Sigmoid colon (tissue), 4 donors: ENCODE data around the gene KIF11.

Source experiments
- CTCF ChIP-seq, 4 experiments: fragments of 450-650 bp in 3 of 4; fragments of 200-600 bp in 1 of 4; IDR thresholded peaks; one replicate each; pipeline ENCODE4 v1.5.1; 2016 to 2019; ENCODE audit warnings: antibody characterized with exemption in 4 of 4, mild to moderate bottlenecking in 3 of 4, moderate library complexity in 2 of 4
- EP300 ChIP-seq, 4 donors: sonication (generic); formaldehyde crosslinking; IDR thresholded peaks; one replicate each; pipeline ENCODE4 v1.6.1; 2017; ENCODE audit warnings: antibody characterized with exemption in 4 of 4
- POLR2A ChIP-seq, 2 donors: fragments of 450-650 bp; IDR thresholded peaks; one replicate each; pipeline ENCODE4 v1.6.1; 2016; ENCODE audit warnings: antibody characterized with exemption in 2 of 2, mild to moderate bottlenecking in 2 of 2, moderate library complexity in 2 of 2
- POLR2AphosphoS5 ChIP-seq, 4 donors: sonication (generic); formaldehyde crosslinking; IDR thresholded peaks; one replicate each; pipeline ENCODE4 v1.6.1; 2017; ENCODE audit warnings: antibody characterized with exemption in 4 of 4

GRCh38 chr10:92677708-92678107 lies 84.8 kb downstream of the KIF11 start:
- TF ChIP-seq CTCF (IDR thresholded peaks at IDR 0.05) (no peak), POLR2AphosphoS5 (IDR thresholded peaks at IDR 0.05) (no peak), EP300 (IDR thresholded peaks at IDR 0.05) (no peak), POLR2A (IDR thresholded peaks at IDR 0.05) (no peak)
